ENCODE measurements around the gene USB1.

USB1 gene

DNA sequence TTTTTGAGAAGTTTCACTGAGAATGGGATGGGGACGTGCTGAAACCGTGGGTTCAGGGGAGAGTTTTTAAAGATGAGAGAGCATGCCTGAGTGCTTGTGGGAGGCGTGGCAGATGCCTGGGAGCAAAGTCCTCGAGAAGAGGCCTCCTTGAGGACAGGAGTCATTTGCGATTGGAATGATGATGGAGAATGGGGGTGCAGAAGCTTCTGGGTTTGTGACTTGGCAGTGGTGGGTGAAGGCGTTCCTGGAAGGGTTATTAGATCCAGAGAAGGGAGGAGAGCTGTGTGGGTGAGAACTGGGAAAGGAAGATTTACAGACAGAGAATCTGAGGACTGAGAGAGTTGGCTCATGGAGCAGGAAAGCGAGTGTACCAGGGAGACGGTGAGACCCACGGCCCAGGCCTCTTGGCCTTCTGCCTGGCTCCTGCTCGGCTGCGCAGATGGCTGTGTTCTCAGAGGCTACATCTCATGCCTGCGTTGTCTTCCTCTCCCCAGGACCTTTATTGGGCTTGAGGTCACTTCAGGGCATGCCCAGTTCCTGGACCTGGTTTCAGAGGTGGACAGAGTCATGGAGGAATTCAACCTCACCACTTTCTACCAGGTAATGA lies 15.7 kb downstream of the USB1 start:
- H3K4me3 ChIP-seq (ENCODE audit: low read depth, low read length): no peak overlapping the region

DNA sequence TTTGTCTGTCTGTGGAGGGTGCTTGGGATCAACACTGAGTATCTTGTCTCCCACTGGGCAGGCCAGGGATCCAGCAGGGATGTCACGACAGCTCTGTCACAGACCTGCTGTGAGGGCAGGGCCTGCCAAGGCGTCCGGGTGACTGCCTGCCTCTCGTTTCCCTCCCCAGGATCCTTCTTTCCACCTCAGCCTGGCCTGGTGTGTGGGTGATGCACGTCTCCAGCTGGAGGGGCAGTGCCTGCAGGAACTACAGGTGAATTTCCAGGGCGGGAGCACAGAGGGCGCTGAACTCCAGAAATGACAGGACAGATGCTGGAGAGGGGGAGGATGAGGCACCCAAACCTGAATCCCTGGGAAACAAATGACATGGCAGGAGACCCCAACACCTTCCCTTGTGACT lies 17.6 kb downstream of the USB1 start:
- H3K4me3 ChIP-seq (ENCODE audit: low read depth, low read length): no peak overlapping the region

DNA sequence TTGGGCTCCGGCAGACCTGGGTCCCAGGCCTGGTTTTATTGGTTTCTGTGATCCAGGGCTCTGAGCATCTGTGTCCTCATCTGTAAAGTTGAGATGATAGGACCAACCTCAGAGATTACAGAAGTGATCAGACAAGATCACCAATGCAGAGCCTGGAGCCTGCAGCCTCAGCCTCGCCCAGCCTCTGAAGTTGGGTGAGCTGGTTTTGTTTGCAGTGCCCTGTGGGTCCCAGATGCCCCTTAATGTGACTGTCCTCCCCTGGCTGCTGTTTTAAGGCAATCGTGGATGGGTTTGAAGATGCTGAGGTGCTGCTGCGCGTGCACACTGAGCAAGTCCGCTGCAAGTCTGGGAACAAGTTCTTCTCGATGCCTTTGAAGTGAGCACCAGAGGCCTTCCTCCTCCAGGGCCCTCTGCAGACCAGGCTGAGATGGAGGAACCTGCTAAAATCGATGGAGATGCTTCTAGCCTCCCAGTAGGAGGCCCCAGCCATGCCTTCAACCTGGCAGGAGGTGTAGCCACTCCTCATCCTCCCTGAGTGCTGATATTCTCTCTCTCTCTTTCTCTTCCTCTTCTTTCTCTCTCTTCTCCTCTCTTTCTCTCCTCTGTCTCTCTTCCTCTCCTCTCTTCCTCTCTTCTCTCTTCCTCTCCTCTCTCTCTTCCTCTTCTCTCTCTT lies 18.8 kb downstream of the USB1 start:
- no peak overlapping the region for H3K4me3 ChIP-seq (ENCODE audit: low read depth, low read length)

DNA sequence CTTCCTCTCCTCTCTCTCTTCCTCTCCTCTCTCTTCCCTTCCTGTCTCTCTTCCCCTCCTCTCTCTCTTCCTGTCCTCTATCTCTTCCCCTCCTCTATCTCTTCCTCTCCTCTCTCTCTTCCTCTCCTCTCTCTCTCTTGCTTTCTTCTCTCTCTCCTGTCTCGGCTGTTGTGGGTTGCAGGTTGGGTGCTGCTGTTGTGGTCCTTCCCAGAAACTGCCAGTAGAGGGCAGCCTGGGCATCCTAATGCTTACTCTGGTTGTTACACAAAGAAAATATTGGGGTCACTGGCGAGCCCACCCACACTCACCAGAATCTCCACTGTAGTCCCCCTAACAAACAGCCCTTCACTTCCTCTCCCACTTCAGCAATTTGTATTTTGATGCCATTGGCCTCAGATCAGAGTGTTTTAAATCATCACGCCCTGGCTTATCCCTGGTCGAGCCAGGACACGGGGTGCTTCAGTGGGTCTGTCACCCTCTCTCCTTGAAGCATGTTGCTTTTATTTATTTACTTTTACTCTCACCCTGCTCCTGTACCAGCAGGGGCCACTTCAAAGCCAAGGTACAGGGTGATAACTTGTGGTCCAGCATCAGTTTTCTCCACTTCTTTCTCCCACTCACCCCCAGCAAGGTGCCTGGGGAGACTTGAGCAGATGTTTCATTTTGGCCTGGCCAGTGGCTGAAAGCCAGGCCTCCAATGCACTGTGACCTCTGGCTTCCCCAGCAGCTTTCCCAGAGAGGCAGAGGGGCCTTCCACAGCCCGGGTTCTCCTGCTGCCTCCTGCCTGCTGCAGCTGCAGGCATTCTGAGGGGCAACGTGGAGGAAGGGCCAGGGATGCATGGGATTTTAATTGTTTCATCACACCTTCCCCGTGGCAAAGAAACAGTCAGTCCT lies 19.7 kb downstream of the USB1 start:
- H3K4me3 ChIP-seq (ENCODE audit: low read depth, low read length): no peak overlapping the region

DNA sequence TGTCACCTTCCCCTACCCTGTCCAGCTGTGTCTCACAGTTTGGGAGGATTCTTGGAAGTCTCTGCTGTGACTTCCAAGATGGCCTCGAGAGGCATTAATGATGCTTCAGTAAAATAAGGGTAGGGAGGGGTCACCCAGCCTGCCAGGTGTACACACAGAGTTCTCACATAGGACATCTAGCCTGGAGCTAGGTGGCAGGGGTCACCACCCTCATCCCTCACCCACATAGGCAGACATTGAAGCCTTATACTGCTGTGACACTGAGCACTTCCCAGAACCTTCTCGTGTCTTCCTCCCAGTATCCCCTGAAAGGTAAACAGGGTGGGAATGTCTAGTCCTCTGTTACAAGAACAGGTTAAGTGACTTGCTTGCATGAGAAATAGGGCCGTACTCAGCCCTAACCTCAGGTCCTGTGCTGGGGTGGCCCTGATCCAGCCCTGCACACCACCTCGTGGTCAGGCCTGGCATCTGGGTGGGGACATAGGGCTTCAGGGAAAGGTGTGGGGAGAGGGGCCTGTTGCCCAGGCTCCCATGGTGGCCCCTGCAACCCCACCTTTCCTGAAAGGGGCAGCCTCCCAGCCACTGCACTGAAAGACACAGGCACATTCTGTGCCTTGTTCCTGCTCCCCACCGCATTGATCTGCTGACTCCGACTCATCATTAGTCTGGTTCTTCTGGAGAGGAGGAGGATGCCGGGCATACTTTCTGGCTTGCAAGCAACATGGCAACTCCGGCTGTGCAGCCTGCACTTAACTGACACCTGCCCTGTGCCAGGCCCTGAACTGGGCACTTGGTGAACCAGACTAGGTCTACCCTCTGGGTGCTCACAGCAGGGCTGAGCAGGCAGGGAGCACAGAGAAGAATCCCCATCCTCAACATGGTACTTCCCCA lies 20.7 kb downstream of the USB1 start:
- H3K4me3 ChIP-seq (ENCODE audit: low read depth, low read length): no peak overlapping the region

DNA sequence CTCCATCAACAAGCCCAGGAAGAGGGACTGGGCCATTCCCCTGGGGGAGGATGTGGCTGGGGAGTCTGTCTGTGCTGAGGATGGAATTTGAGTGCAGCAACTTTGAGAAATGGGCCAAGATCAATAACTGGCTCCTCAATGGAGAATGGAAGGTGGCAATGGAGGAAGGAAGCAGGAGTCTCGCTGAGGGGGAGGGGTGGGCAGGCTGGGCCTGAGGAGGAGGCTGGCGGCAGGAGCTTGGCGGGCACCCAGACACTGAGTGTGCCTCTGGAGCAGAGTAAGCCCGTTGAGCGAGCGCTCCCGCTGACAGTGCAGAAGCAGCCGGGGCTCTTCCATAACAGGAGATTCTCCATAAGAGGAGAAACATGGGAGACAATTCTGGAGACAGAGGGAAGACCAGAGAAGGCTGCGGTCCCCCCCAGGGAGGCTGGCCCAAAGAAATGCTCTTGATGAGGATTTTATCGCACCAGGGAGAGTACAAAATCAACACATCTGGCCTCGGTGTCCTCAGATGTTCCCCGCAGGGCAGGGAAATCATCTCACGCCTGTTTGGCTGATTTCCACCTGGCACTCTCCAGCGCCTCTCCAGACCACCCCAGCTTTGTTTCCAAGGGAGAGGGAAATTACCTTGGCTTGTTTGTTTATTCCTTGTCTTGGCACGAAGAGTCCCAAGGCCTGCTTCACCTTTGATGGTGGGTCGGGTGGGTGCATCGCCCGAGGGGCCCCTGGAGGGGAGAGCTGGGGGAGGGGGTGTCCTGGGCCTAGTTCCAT lies 21.6 kb downstream of the USB1 start:
- no peak overlapping the region for H3K4me3 ChIP-seq (ENCODE audit: low read depth, low read length)

DNA sequence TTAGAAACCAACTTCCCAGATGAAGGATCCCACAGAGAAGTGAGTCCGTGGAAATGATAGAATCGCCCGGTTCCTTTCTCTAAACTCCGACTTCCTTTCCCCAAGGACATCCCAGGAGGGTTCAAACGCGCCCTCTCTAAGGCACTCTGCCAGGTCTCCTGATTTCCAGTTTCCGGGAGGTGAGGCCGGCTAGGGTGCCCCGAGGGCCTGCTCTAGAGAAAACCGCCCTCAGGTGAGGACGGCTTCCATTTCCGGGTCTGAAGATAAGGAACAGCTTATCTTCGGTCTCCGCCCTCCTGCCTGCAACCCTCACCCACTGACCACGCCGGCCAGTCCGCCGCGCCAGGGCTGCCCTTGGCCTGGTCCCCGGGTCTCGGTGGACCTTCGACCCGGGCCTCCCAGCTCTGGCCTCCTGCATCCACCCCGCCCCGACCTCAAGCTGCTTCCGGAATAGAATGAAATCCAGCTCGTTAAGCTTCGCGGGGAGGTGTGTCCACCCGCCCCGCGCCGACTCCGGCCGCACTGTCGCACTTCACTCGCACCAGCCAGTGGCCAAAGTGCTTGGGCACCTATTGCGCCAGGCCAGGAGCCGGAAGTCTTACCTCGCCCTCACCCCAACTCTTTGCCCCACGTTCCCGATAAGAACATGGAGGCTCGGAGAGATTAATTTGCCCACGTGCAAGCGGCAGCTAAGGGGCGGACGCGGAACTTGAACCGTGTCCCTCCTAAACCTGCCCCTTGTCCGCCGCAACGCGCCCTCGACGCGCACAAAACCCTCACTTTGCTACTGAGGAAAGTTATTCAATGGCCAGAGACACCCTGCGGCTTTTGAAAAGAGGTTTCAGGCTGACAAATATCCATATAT lies 23.5 kb downstream of the USB1 start:
- H3K4me3 ChIP-seq (ENCODE audit: low read depth, low read length): peak overlapping the region; percentile 71

DNA sequence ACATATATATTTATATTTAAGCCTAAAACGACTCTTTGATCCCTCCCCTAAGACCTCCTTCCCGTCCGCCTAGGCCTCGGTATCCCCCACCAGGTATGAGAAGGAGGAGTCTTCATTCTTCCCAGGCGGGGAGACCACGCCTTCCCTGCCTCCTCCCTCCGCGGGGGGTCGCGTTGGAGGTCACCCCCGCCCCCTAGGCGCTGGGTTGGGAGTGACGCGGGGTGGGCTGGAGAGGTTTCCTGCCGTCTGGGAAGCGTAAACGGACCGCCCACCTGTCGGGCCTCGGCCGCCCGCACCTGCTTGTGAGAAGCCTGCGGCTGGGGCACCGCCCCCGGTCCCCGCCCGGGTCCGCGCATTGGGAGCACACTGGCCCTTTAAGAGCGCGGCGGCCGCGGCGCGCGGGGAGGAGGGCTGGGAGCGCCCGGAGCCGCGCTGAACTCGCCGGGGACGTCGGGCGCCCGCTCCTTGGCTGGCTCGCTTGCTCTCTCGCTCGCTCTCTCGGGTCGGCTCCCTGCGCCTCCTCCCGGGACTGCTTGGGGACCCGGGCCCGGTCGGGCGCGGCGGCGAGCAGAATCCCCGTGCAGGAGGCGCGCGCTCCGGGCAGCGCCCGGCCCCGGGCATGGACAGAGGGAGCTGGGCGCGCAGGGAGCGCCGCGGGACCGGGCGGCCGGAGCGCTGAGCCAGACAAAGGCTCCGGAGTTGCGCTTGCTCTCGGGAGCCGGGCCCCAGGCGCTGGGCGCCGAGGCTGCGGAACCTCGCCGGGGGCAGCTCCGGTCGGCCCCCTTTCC lies 24.3 kb downstream of the USB1 start, which contains the start of gene MMP15:
TSS of gene MMP15 (plus strand) at position 404 of the 788 bp plus-strand sequence. CDS start 597 bp downstream, outside the sequence.
- peak within 1 kb of the TSS; percentile 71 for H3K4me3 ChIP-seq (ENCODE audit: low read depth, low read length)

DNA sequence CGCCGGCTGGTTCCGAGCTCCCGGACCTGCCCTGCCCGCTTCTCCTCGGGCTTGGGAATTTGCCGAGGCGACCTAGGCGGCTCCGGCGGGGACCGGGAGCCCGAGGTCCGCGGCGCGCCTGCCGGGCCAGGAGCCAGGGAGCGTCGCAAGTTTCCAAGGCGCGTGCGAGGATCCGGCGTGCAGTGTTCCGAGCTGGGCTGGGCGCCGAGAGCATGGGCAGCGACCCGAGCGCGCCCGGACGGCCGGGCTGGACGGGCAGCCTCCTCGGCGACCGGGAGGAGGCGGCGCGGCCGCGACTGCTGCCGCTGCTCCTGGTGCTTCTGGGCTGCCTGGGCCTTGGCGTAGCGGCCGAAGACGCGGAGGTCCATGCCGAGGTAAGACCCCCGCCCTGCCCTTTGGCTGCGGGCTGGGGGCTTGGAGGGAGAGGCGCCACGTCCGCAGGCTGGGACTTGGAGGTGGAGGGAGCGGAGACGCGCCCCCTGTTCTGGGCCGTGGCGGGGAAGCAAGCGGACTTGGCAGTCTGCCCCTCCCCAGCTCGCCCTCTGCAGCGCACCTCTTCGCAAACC lies 25.0 kb downstream of the USB1 start:
- peak overlapping the region; percentile 71 for H3K4me3 ChIP-seq (ENCODE audit: low read depth, low read length)

DNA sequence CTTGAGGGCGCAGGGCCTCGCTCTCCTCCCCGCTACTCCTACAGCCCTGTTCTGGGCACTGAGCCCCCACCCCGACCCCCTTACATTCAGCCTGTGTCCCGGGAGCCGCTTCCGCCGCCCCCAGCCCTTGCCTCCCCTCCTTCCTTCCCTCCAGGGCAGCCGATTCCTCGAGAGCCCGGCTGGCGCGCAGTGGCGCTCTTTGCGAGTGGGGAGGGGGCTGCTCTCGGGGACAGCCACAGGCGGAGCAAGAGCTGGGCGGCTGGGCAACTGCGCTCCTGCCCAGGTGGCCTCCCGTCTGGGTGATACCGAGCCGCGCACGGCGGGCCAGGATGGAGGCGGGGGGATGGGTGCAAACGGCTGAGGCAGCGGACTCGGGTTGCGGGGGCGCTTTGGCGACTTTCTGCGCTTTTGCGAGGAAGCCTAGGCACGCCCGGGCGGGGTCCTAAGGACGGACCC lies 25.5 kb downstream of the USB1 start:
- peak overlapping the region; percentile 71 for H3K4me3 ChIP-seq (ENCODE audit: low read depth, low read length)

DNA sequence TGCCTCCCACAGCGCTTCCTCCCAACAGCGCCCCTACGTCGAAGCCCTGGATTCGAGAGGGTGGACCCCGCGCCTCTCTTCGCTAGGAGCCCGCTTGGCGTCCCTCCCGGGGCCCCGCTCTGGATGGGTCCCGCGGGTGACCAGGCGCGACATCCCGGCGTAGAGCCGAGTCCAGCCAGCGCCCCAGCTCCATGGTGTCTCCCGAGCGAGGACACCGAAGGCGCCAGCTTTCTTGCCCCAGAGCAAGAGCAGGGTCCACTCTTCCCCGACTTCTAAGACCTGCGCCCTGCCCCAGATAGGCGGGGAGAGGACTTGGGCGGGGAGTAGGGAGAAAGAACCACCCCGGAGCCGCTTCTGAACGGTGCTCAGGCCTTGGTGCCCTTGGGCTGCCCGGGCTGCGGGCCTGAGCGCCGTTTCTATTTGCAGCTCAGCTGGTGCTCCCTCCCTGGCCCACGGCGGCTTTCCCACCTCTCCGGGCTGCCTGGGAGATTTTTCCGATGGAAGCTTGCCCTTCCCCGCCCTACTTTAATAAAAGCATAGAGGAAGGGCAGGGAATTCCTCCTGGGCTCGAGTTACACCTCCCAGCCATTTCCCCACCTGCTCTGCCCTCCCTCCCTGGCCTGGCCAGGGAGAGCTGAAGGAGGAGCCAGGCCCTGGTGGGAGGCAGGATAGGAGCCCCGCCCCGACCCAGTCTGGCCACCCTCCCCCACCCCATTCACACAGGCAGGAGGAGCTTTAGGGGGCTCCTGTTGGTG lies 26.1 kb downstream of the USB1 start:
- peak overlapping the region; percentile 71 for H3K4me3 ChIP-seq (ENCODE audit: low read depth, low read length)

DNA sequence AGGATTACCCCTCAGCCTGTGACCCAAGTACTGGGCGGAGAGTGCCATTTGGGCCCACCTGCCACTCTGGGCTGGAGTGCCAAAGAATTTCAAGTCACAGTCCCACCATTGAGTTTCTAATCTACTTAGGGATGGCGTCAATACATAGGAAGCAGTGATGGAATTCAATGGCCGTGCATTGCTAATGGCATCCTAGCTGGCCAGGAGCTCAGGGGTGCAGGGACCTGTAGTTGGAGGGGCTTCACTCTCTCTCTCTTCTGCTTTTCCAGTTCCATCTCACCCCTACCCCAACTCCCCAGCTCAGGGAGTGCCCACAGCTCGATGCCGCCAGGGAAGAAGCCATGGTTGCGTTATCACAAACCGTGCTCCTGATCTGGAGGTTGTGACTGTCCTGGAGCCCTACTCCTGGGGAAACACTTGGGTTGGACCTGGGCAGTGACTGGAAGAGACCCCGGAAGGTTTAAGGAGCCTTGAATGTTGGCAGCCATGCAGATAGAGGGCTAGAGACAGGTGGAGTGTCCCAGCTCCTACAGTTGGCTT lies 26.8 kb downstream of the USB1 start:
- H3K4me3 ChIP-seq (ENCODE audit: low read depth, low read length): no peak overlapping the region

DNA sequence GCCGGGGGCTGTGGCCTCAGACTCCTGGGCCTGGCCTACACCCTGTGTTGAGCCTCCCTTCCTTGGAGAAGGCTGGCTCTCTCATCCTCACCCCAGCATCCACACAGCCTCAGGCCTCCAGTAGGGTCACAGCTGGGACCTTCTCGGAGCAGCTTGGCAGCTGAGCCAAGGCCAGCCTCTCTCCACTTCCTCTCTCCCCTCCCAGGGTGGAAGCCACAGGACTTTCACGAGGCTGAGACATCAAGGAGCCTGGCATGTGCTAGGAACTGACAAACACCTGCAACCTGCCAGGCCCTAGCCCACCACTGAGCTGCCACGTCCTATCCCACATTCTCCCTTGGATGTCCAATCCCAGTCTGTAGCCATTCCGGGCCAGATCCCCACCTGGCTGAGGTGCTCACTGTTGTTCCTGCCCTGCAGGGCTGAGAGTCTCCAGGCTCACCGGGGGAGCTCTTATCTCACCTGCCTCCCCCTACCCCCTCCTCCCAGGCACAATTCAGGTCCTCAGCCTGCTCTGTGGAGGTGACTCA lies 27.4 kb downstream of the USB1 start:
- no peak overlapping the region for H3K4me3 ChIP-seq (ENCODE audit: low read depth, low read length)

DNA sequence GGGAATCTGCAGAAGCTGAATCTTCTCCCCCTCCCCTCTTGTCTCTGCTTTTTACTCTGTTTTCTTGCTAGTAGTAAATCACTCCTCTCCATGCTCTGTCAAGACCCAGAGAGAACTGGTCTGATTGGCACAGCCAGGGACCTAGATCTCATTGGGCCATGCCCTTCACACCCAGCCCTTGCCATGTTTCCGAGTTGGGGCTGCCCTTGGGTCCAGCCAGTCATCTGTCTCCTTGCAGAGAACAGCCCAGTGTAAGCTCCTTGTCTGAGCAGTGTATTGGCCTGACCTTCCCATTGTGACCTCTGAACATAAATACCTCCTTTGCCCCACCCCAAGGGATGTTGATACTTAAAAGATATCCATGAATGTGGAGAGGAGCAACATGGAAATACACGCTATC lies 28.2 kb downstream of the USB1 start:
- H3K4me3 ChIP-seq (ENCODE audit: low read depth, low read length): no peak overlapping the region

DNA sequence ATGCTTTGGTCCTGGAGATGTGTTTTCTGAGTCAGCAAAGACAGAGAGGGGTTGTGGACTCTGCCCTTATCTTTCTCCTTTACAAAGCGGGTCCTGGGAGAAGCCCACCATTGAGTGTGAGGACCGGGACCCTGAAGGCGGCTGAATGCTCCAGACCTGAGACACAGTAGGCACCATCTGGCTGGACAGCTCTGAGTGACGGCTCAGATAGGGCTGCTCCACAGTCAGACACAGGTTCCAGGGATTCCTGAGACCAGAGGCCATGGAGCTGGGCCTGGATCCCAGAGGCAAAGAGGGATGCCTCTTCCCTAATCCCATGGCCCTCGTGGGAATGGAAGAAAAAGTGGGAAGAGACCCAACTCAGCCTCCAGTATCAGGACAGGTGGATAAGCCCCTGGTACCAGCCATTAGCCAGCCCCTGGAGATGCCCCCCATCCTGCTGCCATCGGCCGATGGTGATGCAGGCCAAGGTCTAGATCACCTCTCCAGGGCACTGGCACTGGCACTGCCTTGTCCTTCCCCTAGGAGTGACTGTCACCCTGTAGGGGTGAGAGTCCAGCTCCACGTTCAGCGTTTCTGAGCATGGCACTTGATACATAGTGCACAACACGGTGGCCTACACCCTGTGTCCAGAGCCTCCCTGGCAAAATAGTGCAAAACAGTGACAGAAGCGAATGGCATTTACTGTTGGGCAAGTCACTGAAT lies 29.1 kb downstream of the USB1 start:
- no peak overlapping the region for H3K4me3 ChIP-seq (ENCODE audit: low read depth, low read length)

Measured in iPS-11a (cell line).